ENCODE results near the gene PDE4D.

DNA sequence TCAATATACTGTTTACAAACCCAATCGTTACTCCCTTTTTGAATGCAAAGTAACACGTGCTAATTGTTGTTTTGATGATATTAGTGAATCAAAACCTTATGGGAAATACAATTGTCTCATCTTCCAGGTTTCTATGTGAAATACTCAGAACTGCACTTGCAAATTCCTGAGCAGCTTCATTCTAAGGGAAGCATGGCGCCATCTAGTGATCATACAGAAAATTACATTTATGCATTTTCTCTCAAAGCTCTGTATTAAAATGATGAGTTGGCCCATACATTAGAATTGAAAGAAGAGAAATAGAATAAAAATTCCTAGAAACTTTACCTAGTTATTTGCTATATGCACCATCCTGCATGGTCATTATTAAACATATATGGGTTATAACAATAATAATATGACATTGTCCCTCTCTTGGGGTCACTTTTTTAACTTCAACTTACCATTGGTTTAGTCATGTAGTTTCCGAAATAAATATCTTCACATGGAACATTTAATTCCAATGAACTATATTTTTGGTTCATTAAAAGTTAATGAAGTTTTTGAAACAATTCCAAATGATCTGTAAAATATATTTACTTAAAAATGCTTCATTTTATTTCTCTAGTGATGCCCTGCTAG, 220.0 kb downstream of the PDE4D start:
- TF ChIP-seq EZH2 (IDR thresholded peaks at IDR 0.05; ENCODE audit: insufficient read depth, poor library complexity, severe bottlenecking) (no peak), EZH2phosphoT487 (IDR thresholded peaks at IDR 0.05; ENCODE audit: insufficient read depth, low read depth) (no peak)

Data from GM23248 (cell line).